Fibroblast of villous mesenchyme (primary cell): ENCODE results near the gene ZNF208. TPM values are rescaled to one million over a fixed set of nuclear protein-coding genes. Genes with fewer than 3 reads are reported as not detected.

Experiments used
- DNase-seq: peaks from one replicate; pipeline ENCODE4 v3.0.0-alpha.2; 2010; ENCODE audit warnings: low read depth
- H3K4me3 ChIP-seq: 2 replicates; pipeline ENCODE4 v1.5.1; 2011; ENCODE audit warnings: low read depth, mild to moderate bottlenecking, low read length
- total RNA-seq: library from RNA; depleted of rRNA; stranded (reverse); fragments of >200 nt; gene quantifications from 2 replicates; pipeline ENCODE4 v1.2.3, GENCODE V29; 2012
- TF ChIP-seq, protein P1 (sequence below): IDR thresholded peaks from 2 replicates; pipeline ENCODE4 v1.5.1; 2012; ENCODE audit warnings: low read depth, mild to moderate bottlenecking, low read length; ENCODE audit not compliant: insufficient read depth

The ZNF208 gene
- total RNA-seq, 1 donor = under 0.01 TPM

DNA sequence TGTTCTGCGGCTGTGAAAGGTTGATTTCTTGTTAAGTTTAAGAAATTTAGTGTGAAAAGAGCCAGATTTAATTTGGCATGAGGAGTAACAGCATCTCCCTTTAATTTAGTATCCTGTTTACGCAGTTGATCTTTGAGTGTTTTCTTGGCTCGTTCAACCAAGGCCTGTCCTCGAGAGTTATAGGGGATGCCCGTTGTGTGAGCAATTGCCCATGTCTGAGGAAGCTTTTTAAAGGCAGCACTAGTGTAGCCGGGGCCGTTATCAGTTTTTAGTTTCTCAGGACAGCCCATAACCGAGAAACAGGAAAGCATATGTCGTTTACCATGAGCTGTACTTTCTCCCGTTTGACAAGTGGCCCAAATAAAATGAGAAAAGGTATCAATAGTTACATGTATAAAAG lies 127.2 kb downstream of the ZNF208 start:
- H3K4me3 ChIP-seq = no peak overlapping the region
- DNase-seq = peak; percentile 63

More for the DNA sequence above, 127.2 kb downstream of the ZNF208 start:
- TF ChIP-seq, protein P1, sequence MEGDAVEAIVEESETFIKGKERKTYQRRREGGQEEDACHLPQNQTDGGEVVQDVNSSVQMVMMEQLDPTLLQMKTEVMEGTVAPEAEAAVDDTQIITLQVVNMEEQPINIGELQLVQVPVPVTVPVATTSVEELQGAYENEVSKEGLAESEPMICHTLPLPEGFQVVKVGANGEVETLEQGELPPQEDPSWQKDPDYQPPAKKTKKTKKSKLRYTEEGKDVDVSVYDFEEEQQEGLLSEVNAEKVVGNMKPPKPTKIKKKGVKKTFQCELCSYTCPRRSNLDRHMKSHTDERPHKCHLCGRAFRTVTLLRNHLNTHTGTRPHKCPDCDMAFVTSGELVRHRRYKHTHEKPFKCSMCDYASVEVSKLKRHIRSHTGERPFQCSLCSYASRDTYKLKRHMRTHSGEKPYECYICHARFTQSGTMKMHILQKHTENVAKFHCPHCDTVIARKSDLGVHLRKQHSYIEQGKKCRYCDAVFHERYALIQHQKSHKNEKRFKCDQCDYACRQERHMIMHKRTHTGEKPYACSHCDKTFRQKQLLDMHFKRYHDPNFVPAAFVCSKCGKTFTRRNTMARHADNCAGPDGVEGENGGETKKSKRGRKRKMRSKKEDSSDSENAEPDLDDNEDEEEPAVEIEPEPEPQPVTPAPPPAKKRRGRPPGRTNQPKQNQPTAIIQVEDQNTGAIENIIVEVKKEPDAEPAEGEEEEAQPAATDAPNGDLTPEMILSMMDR = no peak

Other genes with a start within 250 kb of the ZNF208 start
- 2.3 and 5.6 TPM in 2 replicates for gene ZNF100, start 243.4 kb downstream of the ZNF208 start, total RNA-seq
- 6.4 and 9.1 TPM in 2 replicates for gene ZNF43, start 174.8 kb downstream of the ZNF208 start, total RNA-seq
- gene ZNF257, start 41.5 kb upstream of the ZNF208 start, total RNA-seq = 0.32 and 0.43 TPM in 2 replicates
- not detected in 2 replicates for gene ZNF676, start 186.0 kb upstream of the ZNF208 start, total RNA-seq